IMR-90 (cell line): Measurements from ENCODE around the gene STARD13. TPM values are rescaled to one million over a fixed set of nuclear protein-coding genes. Genes with fewer than 3 reads are reported as not detected.

ENCODE experiments used
- ATAC-seq: fragments of 200-7000 bp; cut with Tn5 transposase; 2 replicates; pipeline ENCODE4 v1.9.1; 2020; ENCODE audit warnings: low read depth, mild to moderate bottlenecking, moderate library complexity
- BruUV-seq: library from RNA; stranded (reverse); fragments of 400-500 nt; replicated peaks from 2 replicates; lab custom pipeline; 2021; lab: Mats Ljungman, UMichigan
- CTCF ChIA-PET: fragments of 300-600 bp; formaldehyde crosslinking; extraction: SDS; loops from one replicate; lab custom pipeline; 2021; ENCODE audit warnings: antibody characterized with exemption; lab: Yijun Ruan, JAX
- POLR2A ChIA-PET: fragments of 300-600 bp; sonication (Branson Sonifier 250); formaldehyde crosslinking; loops from one replicate; lab custom pipeline; 2022; ENCODE audit warnings: antibody characterized with exemption; ENCODE audit not compliant: unreplicated experiment; lab: Charles Lee
- DNase-seq: peaks from one replicate; pipeline ENCODE4 v3.0.0; 2013
- H2AFZ ChIP-seq: replicated peaks from 2 replicates; pipeline ENCODE3; 2013; ENCODE audit warnings: low read length, mild to moderate bottlenecking; ENCODE audit not compliant: poor library complexity
- H2AK5ac ChIP-seq: 2 replicates; pipeline ENCODE4 v1.6.1; 2013; ENCODE audit warnings: low read depth, low read length, inconsistent platforms
- H2AK9ac ChIP-seq: replicated peaks from 2 replicates; pipeline ENCODE3; 2013; ENCODE audit warnings: mild to moderate bottlenecking, low read depth, low read length, moderate library complexity; ENCODE audit not compliant: poor library complexity
- H2BK120ac ChIP-seq: 2 replicates; pipeline ENCODE4 v1.6.1; 2013; ENCODE audit warnings: low read depth, low read length, inconsistent platforms
- H2BK15ac ChIP-seq: 3 replicates; pipeline ENCODE4 v1.6.1; 2013; ENCODE audit warnings: low read depth, low read length, inconsistent platforms
- H2BK20ac ChIP-seq: 2 replicates; pipeline ENCODE4 v1.6.1; 2013; ENCODE audit warnings: low read depth, mild to moderate bottlenecking, inconsistent platforms, low read length, moderate library complexity
- H2BK5ac ChIP-seq: 2 replicates; pipeline ENCODE4 v1.6.1; 2013; ENCODE audit warnings: mild to moderate bottlenecking, low read depth, low read length, inconsistent platforms; ENCODE audit not compliant: poor library complexity, severe bottlenecking
- H3K14ac ChIP-seq: replicated peaks from 2 replicates; pipeline ENCODE4 v1.6.1; 2013; ENCODE audit warnings: low read depth, low read length, inconsistent platforms
- H3K18ac ChIP-seq: 2 replicates; pipeline ENCODE4 v1.6.1; 2013; ENCODE audit warnings: low read depth, low read length, control low read depth
- H3K23ac ChIP-seq: 2 replicates; pipeline ENCODE4 v1.6.1; 2013; ENCODE audit warnings: low read depth, low read length, inconsistent platforms
- H3K27ac ChIP-seq: 2 replicates; pipeline ENCODE4 v1.5.1; 2013; ENCODE audit warnings: mild to moderate bottlenecking, control low read depth, low read length; ENCODE audit not compliant: insufficient read depth
- H3K27me3 ChIP-seq: 2 replicates; pipeline ENCODE4 v1.6.1; 2013; ENCODE audit warnings: low read length; ENCODE audit not compliant: control insufficient read depth, insufficient read depth
- H3K36me3 ChIP-seq: 2 replicates; pipeline ENCODE4 v1.6.1; 2013; ENCODE audit warnings: low read length, mixed read lengths; ENCODE audit not compliant: control insufficient read depth, insufficient read depth
- H3K4ac ChIP-seq: 2 replicates; pipeline ENCODE4 v1.6.1; 2013; ENCODE audit warnings: low read depth, low read length, inconsistent platforms
- H3K4me1 ChIP-seq: 2 replicates; pipeline ENCODE4 v1.6.1; 2013; ENCODE audit warnings: low read length, mixed read lengths; ENCODE audit not compliant: control insufficient read depth, insufficient read depth
- H3K4me2 ChIP-seq: 2 replicates; pipeline ENCODE4 v1.6.1; 2013; ENCODE audit warnings: low read depth, mild to moderate bottlenecking, control low read depth, low read length, moderate library complexity
- H3K4me3 ChIP-seq: 2 replicates; pipeline ENCODE4 v1.5.1; 2013; ENCODE audit warnings: low read depth, mild to moderate bottlenecking, control low read depth, low read length, moderate library complexity; ENCODE audit not compliant: insufficient read depth
- H3K56ac ChIP-seq: 2 replicates; pipeline ENCODE4 v1.6.1; 2013; ENCODE audit warnings: low read length, inconsistent platforms; ENCODE audit not compliant: insufficient read depth; ENCODE audit errors: extremely low read depth
- H3K79me1 ChIP-seq, 2 experiments: 2 replicates each; pipeline ENCODE4 v1.6.1; 2013; ENCODE audit warnings: low read length in 2 of 2, inconsistent platforms in 1 of 2, low read depth in 1 of 2
- H3K9ac ChIP-seq: 2 replicates; pipeline ENCODE4 v1.6.1; 2013; ENCODE audit warnings: low read depth, low read length, control low read depth
- H3K9me1 ChIP-seq: 2 replicates; pipeline ENCODE4 v1.6.1; 2013; ENCODE audit warnings: low read length, inconsistent platforms; ENCODE audit not compliant: insufficient read depth
- H3K9me3 ChIP-seq: 2 replicates; pipeline ENCODE4 v1.6.1; 2013; ENCODE audit warnings: low read length; ENCODE audit not compliant: control insufficient read depth, insufficient read depth
- H4K20me1 ChIP-seq: 2 replicates; pipeline ENCODE4 v1.6.1; 2013; ENCODE audit warnings: low read length, inconsistent platforms; ENCODE audit not compliant: insufficient read depth
- H4K5ac ChIP-seq: 2 replicates; pipeline ENCODE4 v1.6.1; 2013; ENCODE audit warnings: mild to moderate bottlenecking, low read depth, low read length, control low read depth
- H4K8ac ChIP-seq, 2 experiments: 2 replicates each; pipeline ENCODE4 v1.6.1; 2013; ENCODE audit warnings: low read depth in 2 of 2, low read length in 2 of 2, control low read depth in 1 of 2, inconsistent platforms in 1 of 2
- H4K91ac ChIP-seq: 2 replicates; pipeline ENCODE4 v1.6.1; 2013; ENCODE audit warnings: low read depth, low read length, inconsistent platforms; ENCODE audit not compliant: insufficient read depth
- CHD1 ChIP-seq: IDR thresholded peaks from 2 replicates; pipeline ENCODE4 v1.6.1; 2012; ENCODE audit warnings: low read depth, low read length, improper control_type of control experiment
- MXI1 ChIP-seq: IDR thresholded peaks from 2 replicates; pipeline ENCODE4 v1.6.1; 2012; ENCODE audit warnings: low read depth, mild to moderate bottlenecking, low read length, moderate library complexity, borderline replicate concordance
- NFE2L2 ChIP-seq: fragments of 150-350 bp; IDR thresholded peaks from 2 replicates; pipeline ENCODE4 v1.6.1; 2016; ENCODE audit warnings: low read depth, mild to moderate bottlenecking, low read length
- RAD21 ChIP-seq: IDR thresholded peaks from 2 replicates; pipeline ENCODE4 v1.6.1; 2012; ENCODE audit warnings: low read length, improper control_type of control experiment
- RCOR1 ChIP-seq: IDR thresholded peaks from 2 replicates; pipeline ENCODE4 v1.6.1; 2012; ENCODE audit warnings: mild to moderate bottlenecking, low read length, improper control_type of control experiment; ENCODE audit not compliant: insufficient replicate concordance
- SMC3 ChIP-seq: fragments of 150-350 bp; IDR thresholded peaks from 2 replicates; pipeline ENCODE4 v1.6.1; 2016; ENCODE audit warnings: low read depth, mild to moderate bottlenecking, antibody characterized with exemption, low read length, moderate library complexity
- WGBS, 2 experiments: methylation state at CpG; one replicate each; pipeline versions ENCODE4 v1.1.5 to v1.1.7; 2013; ENCODE audit warnings: missing lambda C conversion rate in 2 of 2; ENCODE audit not compliant: insufficient read length in 1 of 2; ENCODE audit errors: extremely low coverage in 2 of 2; 5-methylcytosine and 5-hydroxymethylcytosine counted together
- dilution Hi-C: fragments of 300-500 bp; cut with HindIII; formaldehyde crosslinking; loops from one replicate; pipeline ENCODE4 v1.14.3; 2018; ENCODE audit warnings: low sequenced_read_pairs; ENCODE audit not compliant: unreplicated experiment
- in situ Hi-C: fragments of 300-500 bp; cut with MboI; formaldehyde crosslinking; loops from 3 replicates; pipeline ENCODE4 v1.14.3; 2019; ENCODE audit warnings: low sequenced_read_pairs, inconsistent platforms, mixed read lengths
- intact Hi-C: fragments of 100-400 bp; cut with micrococcal nuclease; formaldehyde crosslinking; loops from 2 replicates; pipeline ENCODE4 v1.10.0; 2022
- polyA plus RNA-seq, 3 experiments: library from polyadenylated mRNA; depleted of rRNA; stranded (reverse); fragments of >200 nt; gene quantifications; 2 replicates each; pipeline ENCODE4 v1.2.3, GENCODE V29; 2012; ENCODE audit warnings: low replicate concordance in 1 of 3
- total RNA-seq: library from RNA; depleted of rRNA; stranded (reverse); fragments of >200 nt; gene quantifications from 2 replicates; pipeline ENCODE4 v1.2.3, GENCODE V29; 2012

The STARD13 gene
- total and polyA plus RNA-seq, 2 of the 4 experiments (the other 2 are of a cell fraction), result 23.6 to 46.6 TPM

DNA sequence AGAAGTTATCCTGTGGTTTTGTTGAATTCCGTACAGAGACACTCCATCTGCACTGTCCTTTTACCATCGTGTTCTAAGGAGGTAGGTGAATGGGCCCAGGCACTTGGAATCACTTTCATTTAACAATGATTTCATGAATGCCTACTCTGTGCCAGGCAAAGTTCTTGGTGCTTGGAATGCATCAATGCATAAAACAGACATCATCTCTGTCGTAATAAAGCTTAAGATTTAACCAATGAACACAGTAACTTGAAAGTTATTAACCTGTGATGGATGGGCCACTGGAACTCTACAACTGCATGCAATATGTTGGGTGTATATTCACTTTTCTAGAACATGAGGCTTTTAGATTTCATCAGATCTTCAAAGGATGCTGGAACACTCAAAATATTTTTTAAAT is 14.1 kb upstream of the STARD13 start:
- no peak for TF ChIP-seq RCOR1
- no peak for TF ChIP-seq MXI1
- TF ChIP-seq NFE2L2, result no peak
- TF ChIP-seq RAD21, result no peak
- no peak for TF ChIP-seq CHD1
- no peak for TF ChIP-seq SMC3
- no peak overlapping the region for H2AK5ac ChIP-seq
- intact Hi-C loops, result no loop called here
- no peak overlapping the region for H3K9ac ChIP-seq
- in situ Hi-C loops, result loop anchor here (25.0 kb wide), 1 partner anchor 413 kb away; no protein-coding TSS in a partner anchor
- H2BK120ac ChIP-seq, result no peak overlapping the region
- no peak for ATAC-seq
- no peak overlapping the region for H2BK5ac ChIP-seq
- H3K36me3 ChIP-seq, result peaks cover 4% of the 10 kb centered on the region
- ChIA-PET POLR2A (no interaction called here), CTCF (interaction anchor here (0.5 kb wide), 1 partner anchor 1801 kb away, joined by 4 read pairs; no protein-coding TSS in a partner anchor)
- no peak overlapping the region for H3K56ac ChIP-seq
- H2AFZ ChIP-seq, result no peak overlapping the region
- TSS peak; percentile 4 for BruUV-seq
- no CpG with 5 or more reads among the region's 3 CpGs for WGBS, 2 experiments
- H3K4me2 ChIP-seq, result no peak overlapping the region
- H4K5ac ChIP-seq, result no peak overlapping the region; the same call in 1 of the 2 replicates
- peaks cover 2% of the 10 kb centered on the region; the same call in 1 of the 2 replicates for H3K9me1 ChIP-seq
- no peak overlapping the region for H3K27ac ChIP-seq
- no peaks in the 10 kb centered on the region for H4K20me1 ChIP-seq
- peaks cover 2% of the 10 kb centered on the region; the same call in 1 of the 2 replicates for H3K4me1 ChIP-seq
- H4K91ac ChIP-seq, result no peak overlapping the region
- no peaks in the 10 kb centered on the region for H3K27me3 ChIP-seq
- no peak overlapping the region for H3K23ac ChIP-seq
- no peak overlapping the region for H2AK9ac ChIP-seq
- dilution Hi-C loops, result no loop called here
- no peak overlapping the region for H4K8ac ChIP-seq
- H2BK15ac ChIP-seq, result no peak overlapping the region
- DNase-seq, result no peak
- peaks cover 23 to 46% of the 10 kb centered on the region in 2 experiments for H3K79me1 ChIP-seq
- H3K14ac ChIP-seq, result no peak overlapping the region
- no peak overlapping the region for H3K4me3 ChIP-seq
- no peak overlapping the region; the same call in 1 of the 2 replicates for H3K18ac ChIP-seq
- no peaks in the 10 kb centered on the region for H3K9me3 ChIP-seq
- H3K4ac ChIP-seq, result no peak overlapping the region
- no peak overlapping the region for H2BK20ac ChIP-seq
